A204.1 (cell line): ENCODE results near the gene KATNB1.

ENCODE experiments used
- FAIRE-seq: peaks from 2 replicates; lab custom pipeline; 2012; peaks lifted over from hg19 to GRCh38; lab: Jason Lieb, UNC

KATNB1 gene

GRCh38 chr16:57757326-57757786, 21.8 kb downstream of the KATNB1 start:
- FAIRE-seq = no peak

- no peak for FAIRE-seq
Observed at GRCh38 chr16:57757883-57758282, 22.3 kb downstream of the KATNB1 start.

GRCh38 chr16:57758331-57759117, 23.0 kb downstream of the KATNB1 start:
- no peak for FAIRE-seq

GRCh38 chr16:57759131-57759530, 23.6 kb downstream of the KATNB1 start:
- FAIRE-seq = no peak

GRCh38 chr16:57759541-57760356, 24.2 kb downstream of the KATNB1 start:
- no peak for FAIRE-seq

- no peak for FAIRE-seq
Observed at GRCh38 chr16:57760357-57761160, 25.0 kb downstream of the KATNB1 start.

- no peak for FAIRE-seq
Observed at GRCh38 chr16:57761301-57761700, 25.7 kb downstream of the KATNB1 start.

GRCh38 chr16:57761957-57762356, 26.4 kb downstream of the KATNB1 start:
- FAIRE-seq = no peak

GRCh38 chr16:57762365-57763040, 26.9 kb downstream of the KATNB1 start:
- FAIRE-seq = no peak

- no peak for FAIRE-seq
Observed at GRCh38 chr16:57763285-57764005, 27.9 kb downstream of the KATNB1 start.

- FAIRE-seq = no peak
Observed at GRCh38 chr16:57764006-57764340, 28.4 kb downstream of the KATNB1 start.

- no peak for FAIRE-seq
Observed at GRCh38 chr16:57764341-57765159, 29.0 kb downstream of the KATNB1 start.

GRCh38 chr16:57765160-57765728, 29.7 kb downstream of the KATNB1 start:
- no peak for FAIRE-seq

GRCh38 chr16:57766714-57767348, 31.3 kb downstream of the KATNB1 start:
- no peak for FAIRE-seq

- FAIRE-seq = no peak
Observed at GRCh38 chr16:57769541-57770145, 34.1 kb downstream of the KATNB1 start.

- FAIRE-seq = no peak
Observed at GRCh38 chr16:57770361-57770760, 34.8 kb downstream of the KATNB1 start.

GRCh38 chr16:57771141-57771785, 35.7 kb downstream of the KATNB1 start:
- FAIRE-seq = no peak

GRCh38 chr16:57773019-57773418, 37.4 kb downstream of the KATNB1 start:
- no peak for FAIRE-seq
